Measurements from ENCODE around the gene SH3PXD2A.
"Not testable (repeated sequence)": the region's sequence is repeated elsewhere in the genome, so short reads cannot be mapped to it uniquely, and the experiment has no call there.

Gene SH3PXD2A

DNA sequence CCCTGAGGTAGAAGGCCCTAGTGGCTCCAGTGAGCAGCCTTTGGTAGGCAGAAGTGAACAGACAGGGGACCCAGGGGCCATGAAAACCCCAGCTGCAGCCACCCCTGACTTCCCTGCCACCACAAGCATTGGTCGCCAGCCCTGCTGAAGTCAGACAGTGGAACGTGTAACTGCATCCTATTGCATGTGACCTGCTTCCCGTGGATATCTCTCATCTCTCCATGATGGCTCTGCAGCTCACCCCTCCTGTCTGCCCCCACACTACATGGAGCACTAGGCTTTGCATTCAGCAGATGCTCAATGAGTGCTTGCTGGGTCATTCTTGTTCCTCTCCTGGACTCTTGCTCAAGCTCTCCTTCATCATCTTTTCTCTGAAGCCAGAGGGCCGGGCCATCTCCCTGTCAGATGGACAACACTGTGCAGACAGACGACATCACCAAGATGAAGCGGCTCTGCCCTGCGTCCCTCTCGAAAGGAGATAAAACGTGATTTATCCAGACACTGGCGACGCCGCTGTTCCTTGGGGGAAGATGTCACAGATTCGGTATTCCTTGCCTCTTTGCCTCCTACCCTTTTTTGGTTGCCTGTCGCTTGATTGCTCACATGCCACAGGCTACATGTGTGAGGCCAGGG lies 117.5 kb downstream of the SH3PXD2A start:
- DNase-seq, result no peak

GRCh38 chr10:103736763-103737162 lies 118.6 kb downstream of the SH3PXD2A start:
- DNase-seq, result no peak

DNA sequence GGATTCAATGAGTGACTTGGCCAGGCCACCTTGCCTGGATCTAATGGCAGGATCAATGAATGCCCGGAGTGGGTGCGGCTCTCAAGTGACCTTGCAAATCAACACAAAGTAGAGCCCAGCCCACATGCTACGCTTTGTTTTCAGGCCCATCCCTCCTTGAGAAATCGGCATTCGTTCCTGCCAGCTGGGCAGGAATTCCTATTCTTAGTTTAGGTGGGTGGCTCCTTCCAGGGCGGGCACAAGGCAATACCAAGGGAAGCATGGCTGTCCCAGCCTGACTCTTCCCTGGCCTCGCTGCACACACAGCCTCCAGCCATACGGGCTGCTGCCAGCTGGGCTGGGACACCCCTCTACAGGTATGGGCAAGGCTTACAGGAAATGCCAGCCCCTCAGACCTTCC lies 119.3 kb downstream of the SH3PXD2A start:
- no peak for DNase-seq

- no peak for DNase-seq
Measured at GRCh38 chr10:103734731-103735130, 120.6 kb downstream of the SH3PXD2A start.

DNA sequence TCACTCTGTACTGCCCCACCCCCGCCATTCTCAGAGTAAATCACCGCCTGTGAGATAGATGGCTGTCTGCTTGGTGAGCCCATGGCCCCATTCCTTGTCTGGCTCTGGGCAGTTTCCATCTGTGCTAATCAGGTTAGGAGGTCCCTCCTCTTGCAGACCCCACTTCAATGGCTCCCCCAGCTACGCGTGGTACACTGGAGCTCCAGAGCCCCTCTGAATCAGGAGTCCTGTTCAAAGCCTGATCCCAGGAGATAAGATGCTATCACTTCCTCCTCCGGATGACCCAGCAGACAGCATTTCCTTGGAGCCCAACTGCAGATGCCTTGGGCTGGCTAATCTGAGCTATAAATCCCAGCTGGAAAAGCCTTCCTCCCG lies 122.3 kb downstream of the SH3PXD2A start:
- DNase-seq, result no peak

DNA sequence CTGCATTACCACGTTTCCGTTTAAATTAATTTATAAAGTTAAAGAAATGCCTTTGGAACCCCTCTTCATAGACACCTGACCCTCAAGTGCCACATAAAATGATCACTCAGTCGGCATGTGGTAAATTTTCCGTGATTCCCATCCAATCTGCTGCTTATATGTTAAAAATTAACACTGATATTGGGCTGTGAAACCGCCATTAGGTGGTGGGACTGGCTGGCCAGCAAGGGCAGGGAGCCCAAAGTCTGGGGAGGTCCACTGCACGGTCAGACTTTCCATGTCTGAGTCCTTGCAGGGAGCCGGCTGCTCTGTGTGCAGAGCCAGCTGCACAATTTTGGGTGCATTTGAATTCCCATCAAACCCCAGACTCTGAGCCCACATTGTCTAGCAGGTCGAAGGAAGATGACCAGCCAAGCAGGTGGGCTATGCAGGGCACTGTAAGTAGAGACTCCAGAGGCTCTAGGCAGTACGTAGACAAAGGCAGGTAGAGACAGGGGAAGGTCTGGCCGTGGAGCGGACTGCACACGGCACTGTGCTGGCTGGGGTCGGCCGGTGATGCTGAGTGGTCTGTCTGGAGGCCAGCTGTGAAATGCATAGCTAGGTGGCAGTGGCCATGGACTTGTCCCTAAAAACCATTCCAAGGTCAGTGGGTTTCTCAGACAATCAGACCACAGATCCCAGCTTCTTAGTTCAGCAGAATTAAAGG lies 122.9 kb downstream of the SH3PXD2A start:
- no peak for DNase-seq

DNA sequence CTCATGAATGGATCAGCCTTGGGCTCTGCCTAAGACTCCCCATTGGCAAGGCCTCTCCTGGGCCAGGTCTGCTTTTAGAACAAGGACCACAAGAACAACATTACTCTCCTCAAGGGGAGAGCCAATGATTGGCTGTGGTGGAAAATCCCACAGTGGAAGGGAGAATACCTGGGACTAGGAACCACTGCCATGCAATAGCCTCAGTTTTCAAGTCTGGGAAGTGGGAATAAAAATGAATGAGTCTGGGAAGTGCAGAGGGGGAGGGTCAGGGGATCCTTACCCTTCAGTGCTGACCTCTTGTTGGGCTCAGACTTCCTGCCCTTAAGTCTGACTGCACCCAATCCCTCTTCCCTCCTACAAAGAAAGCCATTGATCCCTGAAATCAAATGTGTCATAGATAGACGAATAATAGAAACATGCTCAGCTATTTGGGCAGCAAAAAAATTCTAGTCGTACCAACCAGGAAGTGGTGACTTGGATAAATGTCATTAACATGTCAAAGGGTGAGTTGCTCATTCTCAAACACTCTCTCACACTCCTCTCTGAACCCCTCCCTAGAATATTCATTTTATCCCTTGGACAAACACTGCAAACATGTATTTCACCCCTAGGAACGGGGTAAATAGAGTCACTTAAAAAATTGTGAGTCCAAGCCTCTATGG lies 123.6 kb downstream of the SH3PXD2A start:
- DNase-seq, result no peak

DNA sequence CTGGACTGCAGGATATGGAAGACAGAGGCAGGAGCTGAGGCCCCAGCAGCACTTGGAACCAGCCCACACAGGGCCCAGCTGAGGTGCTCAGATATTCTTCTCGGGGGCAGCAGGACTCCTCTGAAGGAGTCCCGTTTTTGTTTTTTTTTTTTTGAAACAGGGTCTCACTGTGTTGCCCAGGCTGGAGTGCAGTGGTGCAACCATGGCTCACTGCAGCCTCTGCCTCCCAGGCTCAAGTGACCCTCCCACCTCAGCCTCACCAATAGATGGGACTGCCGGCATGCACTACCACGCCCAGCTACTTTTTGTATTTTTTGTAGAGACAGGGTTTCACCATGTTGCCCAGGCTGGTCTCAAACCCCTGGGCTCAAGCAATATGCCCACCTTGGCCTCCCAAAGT lies 124.3 kb downstream of the SH3PXD2A start:
- not testable (repeated sequence) for DNase-seq

DNA sequence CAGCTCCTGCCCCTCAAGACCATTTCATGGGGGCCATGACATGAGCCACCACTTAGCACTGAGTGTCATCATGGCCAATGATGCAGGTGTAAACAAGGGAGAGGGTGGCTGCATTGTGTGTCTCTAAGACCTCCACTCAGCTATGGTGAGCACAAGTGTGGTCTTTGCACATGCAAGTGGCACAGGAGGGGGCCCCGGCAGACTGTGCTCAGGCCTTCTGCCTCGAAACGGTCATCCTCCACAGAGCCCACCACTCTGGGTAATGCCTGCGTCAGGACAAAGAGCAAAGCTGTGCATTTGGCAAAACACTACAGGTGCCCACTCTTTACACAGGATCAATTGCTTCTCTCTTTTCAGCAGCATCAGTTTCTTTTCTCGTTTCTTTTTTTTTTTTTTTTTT lies 125.5 kb downstream of the SH3PXD2A start:
- no peak for DNase-seq

DNA sequence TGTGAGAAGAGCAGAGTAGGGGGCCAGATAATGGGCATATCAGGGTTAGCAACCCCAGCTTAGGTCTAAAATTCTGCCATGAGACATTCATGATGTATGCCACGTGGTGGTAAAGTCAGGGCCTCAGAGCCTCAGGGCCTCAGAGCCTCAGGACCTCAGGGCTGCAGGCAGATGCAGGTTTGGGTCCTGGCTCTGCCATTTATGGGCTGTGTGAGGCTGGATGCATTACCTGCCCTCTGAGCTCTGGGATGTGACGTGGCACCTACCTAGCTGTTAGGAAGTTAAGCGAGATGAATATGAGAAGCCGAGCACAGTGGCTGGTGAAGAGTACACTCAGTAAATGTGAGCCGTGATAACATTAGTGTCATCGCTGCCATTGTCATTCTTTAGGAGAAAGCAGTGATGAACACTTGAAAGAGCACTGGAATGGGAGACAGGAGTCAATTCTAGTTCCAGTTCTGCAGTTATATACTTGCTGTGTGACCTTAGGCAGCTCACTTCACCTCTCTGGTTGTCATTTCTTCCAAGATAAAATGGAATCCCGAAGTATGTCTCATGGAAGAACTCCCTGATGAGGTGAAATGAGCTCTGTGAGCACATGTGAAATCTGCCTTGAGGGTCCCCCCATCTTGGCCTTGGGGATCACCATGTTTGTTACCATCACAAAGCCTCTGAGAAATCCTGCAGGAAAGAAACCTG lies 127.2 kb downstream of the SH3PXD2A start:
- DNase-seq, result no peak

GRCh38 chr10:103727546-103727963 lies 127.8 kb downstream of the SH3PXD2A start:
- no peak for DNase-seq

GRCh38 chr10:103726637-103727036 lies 128.7 kb downstream of the SH3PXD2A start:
- DNase-seq, result no peak

DNA sequence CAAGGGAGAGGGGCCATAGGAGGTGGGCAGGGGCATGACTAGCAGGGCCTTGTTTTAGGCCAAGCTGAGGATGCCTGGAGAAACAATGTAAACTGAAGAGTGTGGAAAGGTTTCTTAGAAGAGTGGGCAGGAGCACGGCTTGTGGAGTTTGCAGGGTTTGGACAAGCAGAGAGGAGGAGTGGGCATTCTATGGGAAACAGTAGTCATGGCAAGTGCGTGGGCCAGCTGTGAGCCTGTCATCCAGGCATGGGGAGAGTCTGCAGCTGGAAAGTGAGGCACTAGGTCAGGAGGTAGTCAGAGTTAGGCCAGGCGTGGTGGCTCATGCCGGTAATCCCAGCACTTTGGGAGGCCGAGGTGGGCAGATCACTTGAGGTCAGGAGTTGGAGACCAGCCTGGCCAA lies 130.1 kb downstream of the SH3PXD2A start:
- no peak for DNase-seq

GRCh38 chr10:103724771-103725170 lies 130.6 kb downstream of the SH3PXD2A start:
- no peak for DNase-seq

DNA sequence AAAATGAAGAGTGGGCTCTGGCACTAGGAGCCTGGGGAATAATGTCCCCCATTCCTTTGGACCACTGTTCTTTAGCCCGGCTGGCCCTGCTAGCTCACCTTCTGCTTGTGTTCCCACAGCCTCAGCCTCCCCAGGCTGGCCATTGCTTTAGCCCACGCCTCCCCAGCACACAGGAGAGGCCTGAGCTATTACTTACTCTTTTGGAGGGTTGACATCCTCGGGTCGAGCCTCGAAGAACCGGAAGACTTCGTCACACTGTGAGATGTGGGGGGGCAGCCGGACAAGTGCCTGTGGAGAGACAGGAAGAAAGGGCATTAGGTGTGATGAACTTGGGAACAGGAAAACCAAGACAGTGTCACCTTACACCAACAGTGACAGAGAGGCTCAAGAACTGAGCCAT lies 131.3 kb downstream of the SH3PXD2A start:
- no peak for DNase-seq

GRCh38 chr10:103723557-103723956 lies 131.8 kb downstream of the SH3PXD2A start:
- no peak for DNase-seq

DNA sequence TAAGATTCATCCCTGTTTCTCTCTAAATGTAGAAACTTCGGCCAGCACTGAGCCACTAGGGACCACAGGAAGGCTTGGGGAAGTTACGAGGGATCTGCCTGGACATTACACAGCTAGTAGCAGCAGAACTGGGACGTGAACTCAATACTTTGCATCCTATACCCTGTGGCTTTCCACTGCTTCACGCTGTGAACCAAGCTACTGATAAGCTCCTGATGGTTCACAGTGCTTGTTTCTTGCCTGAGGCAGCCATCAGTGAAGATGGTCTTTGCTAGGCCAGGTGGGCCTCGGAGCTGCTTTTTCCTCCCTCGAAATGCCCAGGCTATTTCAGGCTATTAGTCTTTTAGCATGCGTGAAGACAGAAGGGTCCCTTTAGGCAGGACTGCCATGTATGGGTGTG lies 132.7 kb downstream of the SH3PXD2A start:
- no peak for DNase-seq

DNA sequence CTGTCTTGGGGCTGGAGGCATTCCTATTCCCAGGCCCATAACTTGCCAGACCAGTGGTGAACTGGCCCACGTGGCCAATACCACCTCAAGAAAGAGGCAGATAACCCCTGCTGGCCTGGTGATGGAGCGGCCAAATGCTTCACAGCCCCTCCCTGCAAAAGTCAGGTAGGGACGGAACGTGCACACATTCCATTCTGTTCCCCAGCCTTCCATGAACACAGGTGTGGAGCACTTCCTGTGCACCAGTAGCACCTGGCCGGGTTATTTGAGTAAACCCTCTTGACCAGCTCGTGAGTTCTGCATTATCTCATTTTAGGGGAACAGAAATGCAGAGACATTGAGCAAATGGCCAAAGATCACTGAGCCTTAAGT lies 134.4 kb downstream of the SH3PXD2A start:
- no peak for DNase-seq

DNA sequence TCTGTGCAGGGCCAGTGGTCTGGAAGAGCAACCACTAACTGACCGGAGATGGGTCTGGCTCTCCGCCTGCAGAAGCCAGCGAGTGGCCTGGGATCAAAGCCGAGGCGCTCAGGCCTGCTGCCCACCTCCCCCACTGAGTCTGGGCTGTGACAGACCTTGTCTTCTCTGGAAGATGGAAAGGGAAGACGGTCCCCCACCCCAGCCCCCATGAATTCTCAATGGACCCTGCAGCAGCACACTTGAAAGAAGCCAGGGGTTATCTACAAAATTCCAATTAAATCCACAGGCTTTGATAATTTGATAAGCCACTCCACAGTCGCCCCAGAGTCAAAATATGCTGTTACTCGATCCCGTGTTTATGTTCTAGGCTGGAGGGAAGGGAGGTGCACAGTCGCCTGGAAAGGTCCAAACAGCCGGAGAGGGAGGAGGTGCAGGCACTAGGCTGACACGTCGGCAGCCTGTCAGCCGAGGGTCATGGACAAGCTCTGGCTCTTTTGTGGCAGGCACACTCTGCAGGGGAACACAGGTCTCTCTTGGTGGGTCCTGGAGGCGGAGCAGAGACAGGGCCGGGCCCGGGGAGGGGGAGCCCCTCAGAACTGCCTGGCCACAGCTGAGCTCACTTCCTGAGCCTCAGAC lies 134.9 kb downstream of the SH3PXD2A start:
- DNase-seq, result no peak

- no peak for DNase-seq
Measured at GRCh38 chr10:103719036-103719435, 136.3 kb downstream of the SH3PXD2A start.

GRCh38 chr10:103718247-103718620 lies 137.1 kb downstream of the SH3PXD2A start:
- DNase-seq, result no peak

DNA sequence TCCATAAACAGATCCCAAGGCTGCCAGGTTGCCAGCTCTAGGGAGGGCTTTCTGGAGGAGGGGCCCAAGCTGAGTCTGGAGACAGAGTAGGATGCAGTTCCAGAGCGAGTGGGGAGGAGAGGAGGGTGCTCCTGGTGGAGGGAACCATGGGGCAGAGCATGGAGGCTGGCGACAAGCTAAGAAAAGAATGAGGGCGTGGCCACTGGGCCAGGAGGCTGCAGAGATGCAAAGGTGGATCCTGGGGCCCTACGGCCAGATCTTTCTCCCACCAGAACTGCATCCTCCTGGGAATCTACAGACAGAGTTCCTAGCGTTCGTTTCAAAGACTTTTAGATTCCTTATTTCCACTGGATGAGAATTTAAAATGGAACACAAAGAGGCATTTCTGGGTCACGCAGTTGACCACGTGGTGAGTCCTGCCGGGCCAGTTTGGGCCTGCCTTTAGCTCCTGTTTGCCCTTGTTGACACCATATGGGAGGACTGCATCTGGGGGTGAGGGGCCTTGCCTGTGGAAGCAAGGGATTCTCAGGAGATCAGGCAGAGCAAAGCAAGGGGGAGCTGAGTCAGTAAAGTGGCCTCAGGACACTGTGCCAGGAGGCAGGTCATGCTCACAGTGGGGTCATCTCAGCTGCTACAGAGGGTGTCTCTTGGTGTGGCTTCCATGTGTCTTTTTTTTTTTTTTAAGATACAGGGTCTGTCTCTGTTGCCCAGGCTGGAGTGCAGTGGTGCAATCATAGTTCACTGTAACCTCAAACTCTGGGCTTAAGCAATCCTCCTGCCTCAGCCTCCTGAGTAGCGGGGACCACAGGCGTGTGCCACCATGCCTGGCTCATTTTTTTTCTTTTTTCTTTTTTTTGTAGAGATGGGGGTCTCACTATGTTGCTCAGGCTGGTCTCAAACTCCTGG lies 137.8 kb downstream of the SH3PXD2A start:
- no peak for DNase-seq
